Loucy (cell line): Measurements from ENCODE around the gene INPP5F.
A peak's percentile ranks its signal among the peaks of the same experiment; 100 is the strongest.

Source experiments
- H2AFZ ChIP-seq: fragments of 200-600 bp; sonication (generic); 2 replicates; pipeline ENCODE4 v1.6.0; 2016; ENCODE audit warnings: antibody characterized with exemption, mild to moderate bottlenecking, low read length, moderate library complexity
- H3F3A ChIP-seq: fragments of 200-600 bp; 2 replicates; pipeline ENCODE4 v1.6.0; 2016; ENCODE audit warnings: antibody characterized with exemption, low read depth, mild to moderate bottlenecking
- H3K27me3 ChIP-seq: fragments of 200-600 bp; sonication (generic); 2 replicates; pipeline ENCODE4 v1.6.1; 2014; ENCODE audit warnings: low read length, mild to moderate bottlenecking; ENCODE audit not compliant: insufficient read depth, poor library complexity, severe bottlenecking
- H3K36me3 ChIP-seq: fragments of 200-600 bp; sonication (generic); 2 replicates; pipeline ENCODE4 v1.6.1; 2016; ENCODE audit warnings: low read length; ENCODE audit not compliant: insufficient read depth
- H3K4me1 ChIP-seq: fragments of 200-600 bp; sonication (generic); 2 replicates; pipeline ENCODE4 v1.5.1; 2014; ENCODE audit warnings: low read length, mild to moderate bottlenecking; ENCODE audit not compliant: insufficient read depth, poor library complexity, severe bottlenecking
- H3K4me2 ChIP-seq: fragments of 200-600 bp; sonication (generic); 2 replicates; pipeline ENCODE4 v1.6.0; 2014; ENCODE audit warnings: antibody characterized with exemption, low read length, low read depth, mild to moderate bottlenecking; ENCODE audit not compliant: poor library complexity, severe bottlenecking
- H3K4me3 ChIP-seq: fragments of 200-600 bp; sonication (generic); 2 replicates; pipeline ENCODE4 v1.5.1; 2014; ENCODE audit warnings: low read length, mild to moderate bottlenecking, mixed read lengths; ENCODE audit not compliant: poor library complexity, severe bottlenecking
- H3K79me2 ChIP-seq: fragments of 200-600 bp; sonication (generic); 2 replicates; pipeline ENCODE4 v1.6.1; 2014; ENCODE audit warnings: low read length; ENCODE audit not compliant: insufficient read depth
- H3K9ac ChIP-seq: fragments of 200-600 bp; sonication (generic); 2 replicates; pipeline ENCODE4 v1.6.0; 2014; ENCODE audit warnings: mild to moderate bottlenecking, low read depth, low read length, moderate library complexity; ENCODE audit not compliant: poor library complexity, severe bottlenecking
- H3K9me2 ChIP-seq: fragments of 200-600 bp; sonication (generic); replicated peaks from 2 replicates; pipeline ENCODE4 v1.6.1; 2016; ENCODE audit warnings: low read depth, low read length, mixed read lengths
- H3K9me3 ChIP-seq: fragments of 200-600 bp; sonication (generic); 2 replicates; pipeline ENCODE4 v1.6.1; 2014; ENCODE audit warnings: mild to moderate bottlenecking, antibody characterized with exemption, low read length, low read depth; ENCODE audit not compliant: insufficient read depth
- H4K20me1 ChIP-seq: fragments of 200-600 bp; sonication (generic); 2 replicates; pipeline ENCODE4 v1.6.0; 2014; ENCODE audit warnings: antibody characterized with exemption, low read length, mild to moderate bottlenecking; ENCODE audit not compliant: insufficient read depth, poor library complexity, severe bottlenecking
- CTCF ChIP-seq: fragments of 200-600 bp; sonication (generic); conservative IDR thresholded peaks from 2 replicates; pipeline ENCODE4 v1.5.1; 2014; ENCODE audit warnings: mild to moderate bottlenecking, antibody characterized with exemption, low read length
- EZH2phosphoT487 ChIP-seq: fragments of 200-600 bp; IDR thresholded peaks from 2 replicates; pipeline ENCODE4 v1.6.1; 2018; ENCODE audit warnings: antibody characterized with exemption, mild to moderate bottlenecking, moderate library complexity, borderline replicate concordance

Gene INPP5F

GRCh38 chr10:119781498-119781897 is 55.6 kb downstream of the INPP5F start:
- H3K4me2 ChIP-seq, result no peak overlapping the region
- no peaks in the 10 kb centered on the region; the same call in 1 of the 2 replicates for H3K79me2 ChIP-seq
- no peak overlapping the region for H2AFZ ChIP-seq
- no peaks in the 10 kb centered on the region; the same call in 1 of the 2 replicates for H3F3A ChIP-seq
- H3K9me3 ChIP-seq, result 0 out of 2 replicates have a peak, but pooled peaks cover 4% of the 10 kb centered on the region
- H3K4me1 ChIP-seq, result peaks cover 35% of the 10 kb centered on the region
- H4K20me1 ChIP-seq, result no peaks in the 10 kb centered on the region
- H3K27me3 ChIP-seq, result no peaks in the 10 kb centered on the region
- H3K9ac ChIP-seq, result no peak overlapping the region
- TF ChIP-seq CTCF (no peak), EZH2phosphoT487 (no peak)
- H3K36me3 ChIP-seq, result no peaks in the 10 kb centered on the region
- H3K9me2 ChIP-seq, result no peaks in the 10 kb centered on the region
- H3K4me3 ChIP-seq, result no peak overlapping the region

GRCh38 chr10:119782981-119783664 is 57.3 kb downstream of the INPP5F start:
- Histone ChIP-seq H3K9me3 (0 out of 2 replicates have a peak, but pooled peaks cover 4% of the 10 kb centered on the region), H2AFZ (no peak overlapping the region), H3F3A (no peaks in the 10 kb centered on the region; the same call in 1 of the 2 replicates), H3K4me2 (peak overlapping the region; percentile 78), H3K27me3 (no peaks in the 10 kb centered on the region), H3K36me3 (no peaks in the 10 kb centered on the region), H3K9me2 (no peaks in the 10 kb centered on the region), H3K9ac (no peak overlapping the region), H3K4me3 (no peak overlapping the region), H3K4me1 (peaks cover 46% of the 10 kb centered on the region), H3K79me2 (no peaks in the 10 kb centered on the region), H4K20me1 (no peaks in the 10 kb centered on the region)
- TF ChIP-seq CTCF, result no peak
- no peak for TF ChIP-seq EZH2phosphoT487

GRCh38 chr10:119783665-119784027 is 57.8 kb downstream of the INPP5F start:
- no peaks in the 10 kb centered on the region for H3K79me2 ChIP-seq
- no peaks in the 10 kb centered on the region for H3K27me3 ChIP-seq
- H3K9ac ChIP-seq, result peak overlapping the region; percentile 12
- TF ChIP-seq CTCF (no peak), EZH2phosphoT487 (no peak)
- no peaks in the 10 kb centered on the region for H3K36me3 ChIP-seq
- no peaks in the 10 kb centered on the region; the same call in 1 of the 2 replicates for H3F3A ChIP-seq
- 0 out of 2 replicates have a peak, but pooled peaks cover 4% of the 10 kb centered on the region for H3K9me3 ChIP-seq
- H3K9me2 ChIP-seq, result no peaks in the 10 kb centered on the region
- H3K4me3 ChIP-seq, result peak overlapping the region; percentile 39
- H2AFZ ChIP-seq, result no peak overlapping the region
- H3K4me2 ChIP-seq, result peak overlapping the region; percentile 78
- no peaks in the 10 kb centered on the region for H4K20me1 ChIP-seq
- H3K4me1 ChIP-seq, result peaks cover 46% of the 10 kb centered on the region
